Lung (tissue), 12 donors: ENCODE measurements around the gene DCUN1D4. TPM values are rescaled to one million over a fixed set of nuclear protein-coding genes. Genes with fewer than 3 reads are reported as not detected.

Experiments
- ATAC-seq: fragments of 200-7000 bp; cut with Tn5 transposase; one replicate; pipeline ENCODE4 v1.9.1; 2020; ENCODE audit warnings: moderate number of reproducible peaks; ENCODE audit not compliant: insufficient read depth, low FRiP score
- DNase-seq, 3 donors: peaks; one replicate each; pipeline ENCODE4 v3.0.0-alpha.2; 2013 to 2017
- H3K27ac ChIP-seq, 2 donors: one replicate each; pipeline ENCODE4 v1.5.1; 2013; ENCODE audit warnings: mild to moderate bottlenecking in 2 of 2, moderate library complexity in 2 of 2, control low read depth in 1 of 2, inconsistent platforms in 1 of 2, low read depth in 1 of 2, low read length in 1 of 2
- H3K27me3 ChIP-seq, 3 donors: one replicate each; pipeline ENCODE4 v1.5.1; 2013; ENCODE audit warnings: low read length in 2 of 3; ENCODE audit not compliant: control insufficient read depth in 3 of 3, insufficient read depth in 3 of 3
- H3K36me3 ChIP-seq, 4 donors: one replicate each; pipeline ENCODE4 v1.5.1; 2013; ENCODE audit warnings: low read length in 4 of 4, mild to moderate bottlenecking in 1 of 4, moderate library complexity in 1 of 4; ENCODE audit not compliant: control insufficient read depth in 4 of 4, insufficient read depth in 4 of 4
- H3K4me1 ChIP-seq, 5 donors: one replicate each; pipeline ENCODE4 v1.5.1; 2013; ENCODE audit warnings: low read length in 5 of 5, mild to moderate bottlenecking in 2 of 5, moderate library complexity in 1 of 5; ENCODE audit not compliant: control insufficient read depth in 5 of 5, insufficient read depth in 5 of 5
- H3K4me3 ChIP-seq: one replicate; pipeline ENCODE4 v1.5.1; 2013; ENCODE audit warnings: mild to moderate bottlenecking, control low read depth, moderate library complexity
- H3K9ac ChIP-seq, 2 donors: one replicate each; pipeline ENCODE4 v1.5.1; 2013; ENCODE audit warnings: low read length in 2 of 2, control low read depth in 1 of 2; ENCODE audit not compliant: insufficient read depth in 1 of 2
- H3K9me3 ChIP-seq, 4 donors: one replicate each; pipeline ENCODE4 v1.5.1; 2013; ENCODE audit warnings: low read length in 3 of 4, mild to moderate bottlenecking in 1 of 4, moderate library complexity in 1 of 4; ENCODE audit not compliant: control insufficient read depth in 4 of 4, insufficient read depth in 3 of 4
- WGBS, 2 donors: extraction: QIAGEN DNeasy Blood & Tissue Kit; methylation state at CpG; one replicate each; pipeline ENCODE4 v1.1.7; 2013; 5-methylcytosine and 5-hydroxymethylcytosine counted together
- polyA plus RNA-seq, 2 donors: library from polyadenylated mRNA; stranded (reverse); fragments of 200-250 nt; gene quantifications; one replicate each; pipeline ENCODE4 v1.2.1, GENCODE V29; 2013
- total RNA-seq, 2 donors: library from RNA; depleted of rRNA in 1 of 2; stranded (reverse); fragments of >200 nt in 1 of 2; gene quantifications; one replicate each; pipeline ENCODE4 v1.2.1, GENCODE V29; 2014 to 2021
- TF ChIP-seq, protein P1 (sequence below): IDR thresholded peaks from 2 replicates; pipeline ENCODE4 v1.5.1; 2012; ENCODE audit warnings: mild to moderate bottlenecking; ENCODE audit errors: control extremely low read depth, extremely low read depth
- donor health status: control.
- donor health status: control.
- donor health status: Bipolar disorder and iron deficiency.
- donor health status: healthy.
- donor health status: DM: yes; HTN: yes; CAD: no.

Gene DCUN1D4
- total and polyA plus RNA-seq, 4 donors, result 8.8 to 43.9 (median 18.3) TPM

DNA sequence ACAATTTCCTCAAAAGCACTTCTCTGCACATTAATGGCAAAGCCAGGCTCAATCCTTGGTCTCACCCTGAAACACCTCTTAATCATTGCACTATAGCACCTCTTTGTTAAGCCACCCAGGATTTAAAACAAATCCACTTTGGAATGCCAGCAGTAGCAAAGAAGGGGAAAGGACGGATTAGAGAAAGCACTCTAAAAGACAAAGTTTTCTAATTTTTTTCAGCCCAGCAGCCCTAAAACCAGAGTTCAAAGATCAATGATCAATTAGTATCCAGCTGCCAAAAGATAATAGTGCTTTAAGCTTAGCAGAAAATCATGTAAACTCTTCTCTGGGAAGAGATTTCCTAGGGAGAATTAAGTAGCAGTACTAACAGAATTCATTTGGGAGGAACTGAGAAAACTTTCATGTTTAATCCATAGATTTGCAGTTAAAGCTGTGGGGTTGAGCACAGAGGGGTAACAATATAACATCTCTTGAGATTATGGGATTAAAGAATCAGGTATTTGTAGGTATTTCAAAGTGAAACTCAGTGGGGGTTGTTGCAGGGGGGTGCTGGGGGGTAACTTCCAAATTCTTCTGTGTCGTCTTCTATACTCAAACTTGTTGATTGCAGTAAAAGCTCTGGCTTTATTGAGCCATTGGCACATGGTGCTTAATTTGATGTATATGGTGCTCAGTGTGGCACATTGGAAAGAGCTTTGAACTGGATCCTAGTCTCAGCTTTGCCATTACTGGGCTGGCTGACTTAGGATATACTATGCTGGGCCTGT lies 115.4 kb downstream of the DCUN1D4 start:
- WGBS, 2 donors, result 72 to 74% methylated on average over 2 of the region's 2 CpGs
- Histone ChIP-seq H3K27me3 (no peaks in the 10 kb centered on the region), H3K9ac (no peak overlapping the region), H3K27ac (no peak overlapping the region), H3K9me3 (peaks cover 0 to 5% (median under 1%) of the 10 kb centered on the region in 4 donors), H3K4me1 (no peaks in the 10 kb centered on the region), H3K36me3 (no peaks in the 10 kb centered on the region), H3K4me3 (no peak overlapping the region)
- TF ChIP-seq, protein P1, sequence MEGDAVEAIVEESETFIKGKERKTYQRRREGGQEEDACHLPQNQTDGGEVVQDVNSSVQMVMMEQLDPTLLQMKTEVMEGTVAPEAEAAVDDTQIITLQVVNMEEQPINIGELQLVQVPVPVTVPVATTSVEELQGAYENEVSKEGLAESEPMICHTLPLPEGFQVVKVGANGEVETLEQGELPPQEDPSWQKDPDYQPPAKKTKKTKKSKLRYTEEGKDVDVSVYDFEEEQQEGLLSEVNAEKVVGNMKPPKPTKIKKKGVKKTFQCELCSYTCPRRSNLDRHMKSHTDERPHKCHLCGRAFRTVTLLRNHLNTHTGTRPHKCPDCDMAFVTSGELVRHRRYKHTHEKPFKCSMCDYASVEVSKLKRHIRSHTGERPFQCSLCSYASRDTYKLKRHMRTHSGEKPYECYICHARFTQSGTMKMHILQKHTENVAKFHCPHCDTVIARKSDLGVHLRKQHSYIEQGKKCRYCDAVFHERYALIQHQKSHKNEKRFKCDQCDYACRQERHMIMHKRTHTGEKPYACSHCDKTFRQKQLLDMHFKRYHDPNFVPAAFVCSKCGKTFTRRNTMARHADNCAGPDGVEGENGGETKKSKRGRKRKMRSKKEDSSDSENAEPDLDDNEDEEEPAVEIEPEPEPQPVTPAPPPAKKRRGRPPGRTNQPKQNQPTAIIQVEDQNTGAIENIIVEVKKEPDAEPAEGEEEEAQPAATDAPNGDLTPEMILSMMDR, result no peak
- DNase-seq (no peak), ATAC-seq (no peak)

DNA sequence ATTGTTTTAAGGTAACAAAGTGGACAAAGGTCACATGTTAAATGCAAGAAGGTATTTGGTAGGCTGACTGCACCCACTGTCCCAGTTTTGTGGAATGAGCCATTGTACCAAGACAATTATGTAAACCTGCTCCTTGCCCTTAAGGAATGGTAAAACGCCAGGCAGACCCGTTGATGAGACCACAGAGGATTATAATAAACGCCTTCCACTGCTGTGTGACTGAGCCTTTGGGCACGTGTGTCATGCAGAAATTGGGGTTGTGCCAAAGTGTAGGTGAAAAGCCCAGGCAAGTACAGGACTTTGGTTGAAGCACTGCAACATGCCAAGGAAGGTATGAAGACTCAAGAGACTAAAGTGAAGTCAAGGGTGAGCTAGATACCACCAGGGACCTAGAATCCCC lies 117.5 kb downstream of the DCUN1D4 start:
- no peaks in the 10 kb centered on the region for H3K27me3 ChIP-seq
- ATAC-seq (no peak), DNase-seq (no peak)
- H3K36me3 ChIP-seq, result no peaks in the 10 kb centered on the region
- H3K27ac ChIP-seq, result no peak overlapping the region
- no peak overlapping the region for H3K9ac ChIP-seq
- TF ChIP-seq, protein P1, result no peak
- no peaks in the 10 kb centered on the region for H3K4me1 ChIP-seq
- no peak overlapping the region for H3K4me3 ChIP-seq
- 65 to 72% methylated on average over 4 of the region's 4 CpGs for WGBS, 2 donors
- H3K9me3 ChIP-seq, result peaks cover 0 to 5% (median under 1%) of the 10 kb centered on the region in 4 donors

DNA sequence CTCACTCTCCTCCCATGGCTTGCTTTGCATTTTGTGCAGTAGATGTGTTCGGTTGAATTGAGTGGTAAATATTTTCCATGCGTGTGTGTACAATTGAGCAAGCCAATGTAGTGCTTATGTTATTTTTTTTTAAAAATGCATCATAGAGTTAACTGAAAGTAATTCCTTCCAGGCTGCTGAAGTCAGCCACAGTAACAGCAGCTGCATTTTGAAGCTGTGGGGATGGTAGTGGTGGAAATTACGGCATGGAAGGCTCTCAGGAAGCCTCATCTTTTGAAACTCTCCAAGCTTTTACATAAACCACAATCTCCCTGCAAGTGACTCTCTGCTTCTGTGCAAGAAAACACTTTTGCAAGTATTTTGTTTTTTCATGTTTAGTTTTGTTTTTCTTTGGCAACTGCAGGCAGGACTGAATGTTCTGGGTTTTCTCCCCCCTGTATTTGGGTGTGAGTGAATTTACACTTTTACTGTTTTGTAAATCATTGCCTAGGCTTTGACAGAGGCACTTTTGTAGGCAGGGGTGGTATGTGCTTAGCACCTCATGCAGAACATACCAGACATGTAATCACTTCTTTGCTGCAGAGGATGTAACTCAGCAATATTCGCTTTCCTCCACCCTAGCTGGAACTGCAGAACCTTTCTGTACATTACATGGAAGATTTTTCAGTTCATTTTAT lies 121.0 kb downstream of the DCUN1D4 start:
- H3K9ac ChIP-seq, result no peak overlapping the region
- ATAC-seq, result no peak
- no peak overlapping the region for H3K27ac ChIP-seq
- no peak overlapping the region for H3K4me3 ChIP-seq
- no peaks in the 10 kb centered on the region for H3K27me3 ChIP-seq
- no peaks in the 10 kb centered on the region for H3K4me1 ChIP-seq
- DNase-seq, result peak in 2 of 3 donors; percentile 1 to 5
- H3K9me3 ChIP-seq, result peaks cover 0 to 4% (median 1%) of the 10 kb centered on the region in 4 donors
- H3K36me3 ChIP-seq, result no peaks in the 10 kb centered on the region
- 72 to 76% methylated on average over 4 of the region's 4 CpGs for WGBS, 2 donors
- TF ChIP-seq, protein P1, result no peak
